ENCODE results near the gene RASSF1. TPM values are rescaled to one million over a fixed set of nuclear protein-coding genes. Genes with fewer than 3 reads are reported as not detected.

RASSF1 gene
- total RNA-seq, 1 donor from 2014 or later, result 13.8 TPM

DNA sequence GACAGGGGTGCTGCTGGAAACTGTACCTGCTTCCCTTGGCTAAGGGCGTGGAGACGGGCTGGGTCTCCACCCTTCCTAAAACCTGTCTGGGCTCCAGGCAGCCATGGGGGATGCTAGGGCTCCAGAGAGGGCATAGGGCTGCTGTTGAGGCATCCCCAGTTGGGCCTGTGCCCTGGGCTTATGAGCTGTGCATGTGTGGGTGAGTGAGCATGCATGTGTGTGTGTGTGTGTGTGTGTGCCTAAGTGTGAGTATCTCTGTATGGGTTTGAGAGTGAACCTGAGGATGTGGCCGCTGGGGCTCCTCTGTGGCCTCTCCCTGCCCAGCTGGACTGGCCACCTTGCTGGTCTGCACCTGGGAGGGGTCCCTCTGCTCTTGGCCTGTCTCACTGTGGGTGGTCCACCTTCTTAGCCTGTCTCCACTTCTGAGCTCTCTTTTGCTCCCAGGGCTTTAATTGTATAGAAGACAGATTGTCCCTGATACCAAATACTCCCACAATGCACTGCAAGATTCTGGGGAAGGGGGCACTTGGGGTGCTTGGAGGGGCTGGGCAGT lies 30.6 kb upstream of the RASSF1 start:
- Mint-ChIP-seq H3K36me3 (no peaks in the 10 kb centered on the region), H3K27ac (peak overlapping the region; percentile 56), H3K4me3 (no peak overlapping the region), H3K4me1 (ENCODE audit: unreplicated experiment) (peaks cover 12% of the 10 kb centered on the region), H3K27me3 (no peaks in the 10 kb centered on the region), H3K9me3 (no peaks in the 10 kb centered on the region)
- TF ChIP-seq, protein P1, sequence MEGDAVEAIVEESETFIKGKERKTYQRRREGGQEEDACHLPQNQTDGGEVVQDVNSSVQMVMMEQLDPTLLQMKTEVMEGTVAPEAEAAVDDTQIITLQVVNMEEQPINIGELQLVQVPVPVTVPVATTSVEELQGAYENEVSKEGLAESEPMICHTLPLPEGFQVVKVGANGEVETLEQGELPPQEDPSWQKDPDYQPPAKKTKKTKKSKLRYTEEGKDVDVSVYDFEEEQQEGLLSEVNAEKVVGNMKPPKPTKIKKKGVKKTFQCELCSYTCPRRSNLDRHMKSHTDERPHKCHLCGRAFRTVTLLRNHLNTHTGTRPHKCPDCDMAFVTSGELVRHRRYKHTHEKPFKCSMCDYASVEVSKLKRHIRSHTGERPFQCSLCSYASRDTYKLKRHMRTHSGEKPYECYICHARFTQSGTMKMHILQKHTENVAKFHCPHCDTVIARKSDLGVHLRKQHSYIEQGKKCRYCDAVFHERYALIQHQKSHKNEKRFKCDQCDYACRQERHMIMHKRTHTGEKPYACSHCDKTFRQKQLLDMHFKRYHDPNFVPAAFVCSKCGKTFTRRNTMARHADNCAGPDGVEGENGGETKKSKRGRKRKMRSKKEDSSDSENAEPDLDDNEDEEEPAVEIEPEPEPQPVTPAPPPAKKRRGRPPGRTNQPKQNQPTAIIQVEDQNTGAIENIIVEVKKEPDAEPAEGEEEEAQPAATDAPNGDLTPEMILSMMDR (conservative IDR thresholded peaks at IDR 0.05), result no peak
- DNase-seq (ENCODE audit: extremely low spot score, unreplicated experiment), result no peak

DNA sequence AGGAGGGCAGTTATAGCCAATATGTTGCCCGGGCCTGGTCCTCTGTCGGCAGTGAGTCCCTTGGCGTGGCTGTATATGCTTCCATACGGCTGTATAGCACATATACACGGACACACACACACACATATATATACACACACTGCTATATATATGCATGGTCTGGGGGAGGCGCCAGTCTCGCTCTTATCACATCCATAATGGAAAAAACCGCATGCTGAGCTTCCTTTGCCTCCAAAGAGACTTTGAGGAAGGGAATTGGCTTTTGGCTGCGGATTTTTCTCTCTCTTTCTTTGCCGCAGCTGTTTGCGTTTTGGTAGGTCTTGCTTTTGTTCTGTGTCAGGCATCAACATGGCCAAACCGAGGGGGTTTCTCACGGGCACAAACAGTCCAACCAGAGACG lies 30.0 kb upstream of the RASSF1 start:
- Mint-ChIP-seq H3K4me3 (no peak overlapping the region), H3K4me1 (ENCODE audit: unreplicated experiment) (peaks cover 12% of the 10 kb centered on the region), H3K9me3 (no peaks in the 10 kb centered on the region), H3K27ac (peak overlapping the region; percentile 53), H3K36me3 (no peaks in the 10 kb centered on the region), H3K27me3 (no peaks in the 10 kb centered on the region)
- no peak for DNase-seq (ENCODE audit: extremely low spot score, unreplicated experiment)
- TF ChIP-seq, protein P1 (conservative IDR thresholded peaks at IDR 0.05), result peak; percentile 55

DNA sequence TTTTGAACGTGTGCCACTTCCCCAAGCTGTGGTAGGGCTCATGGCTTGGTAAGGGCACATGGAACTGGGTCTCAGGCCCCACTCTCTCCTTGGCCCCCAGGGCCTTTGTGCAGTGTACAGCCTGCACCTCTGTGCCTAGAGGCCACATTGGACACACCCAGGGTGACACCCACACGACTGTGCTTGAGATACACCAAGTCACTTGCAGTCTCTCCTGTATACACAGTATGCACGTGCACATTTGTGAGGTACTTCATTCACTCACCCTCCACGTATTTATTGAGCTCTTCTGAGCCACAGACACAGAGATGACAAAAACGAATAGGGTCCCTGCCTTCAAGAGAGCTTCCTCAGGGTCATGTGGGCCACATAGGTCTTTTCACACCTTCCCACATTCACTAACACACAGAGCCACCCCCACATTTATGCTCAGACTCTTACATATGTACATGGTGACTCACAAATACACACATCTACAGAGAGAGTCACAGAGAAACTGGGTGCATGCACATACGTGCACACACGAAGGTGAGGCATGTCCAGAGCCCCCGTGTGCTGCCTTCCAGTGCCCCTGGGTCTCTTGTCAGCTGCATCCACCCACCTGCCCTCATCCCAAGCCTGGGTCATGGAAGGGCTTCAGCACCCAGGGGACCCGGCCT lies 28.5 kb upstream of the RASSF1 start:
- H3K27ac Mint-ChIP-seq, result no peak overlapping the region
- no peak for DNase-seq (ENCODE audit: extremely low spot score, unreplicated experiment)
- TF ChIP-seq, protein P1 (conservative IDR thresholded peaks at IDR 0.05), result no peak
- H3K9me3 Mint-ChIP-seq, result no peaks in the 10 kb centered on the region
- H3K27me3 Mint-ChIP-seq, result no peaks in the 10 kb centered on the region
- peaks cover 12% of the 10 kb centered on the region for H3K4me1 Mint-ChIP-seq (ENCODE audit: unreplicated experiment)
- H3K36me3 Mint-ChIP-seq, result no peaks in the 10 kb centered on the region
- H3K4me3 Mint-ChIP-seq, result no peak overlapping the region

DNA sequence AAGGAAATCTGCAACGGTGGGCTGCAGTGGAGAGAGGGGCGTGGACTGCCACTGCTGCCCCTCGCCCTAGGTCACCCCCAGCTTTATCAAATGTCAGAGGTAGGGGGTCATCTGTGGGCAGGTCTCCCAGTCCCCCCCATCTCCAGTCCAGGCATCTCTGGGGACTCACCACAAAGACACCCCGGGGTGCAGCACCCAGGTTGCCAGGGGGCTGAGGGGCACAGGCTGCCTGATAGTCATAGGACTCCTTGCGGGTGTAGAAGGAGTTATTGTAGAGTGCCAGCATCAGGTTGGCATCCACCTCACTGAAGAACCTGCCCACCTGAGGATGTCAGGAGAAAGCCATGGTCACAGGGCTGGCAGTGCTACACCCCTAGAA lies 25.2 kb upstream of the RASSF1 start:
- Mint-ChIP-seq H3K36me3 (no peaks in the 10 kb centered on the region), H3K27ac (no peak overlapping the region), H3K27me3 (no peaks in the 10 kb centered on the region), H3K4me1 (ENCODE audit: unreplicated experiment) (peaks cover 4% of the 10 kb centered on the region), H3K4me3 (peak overlapping the region; percentile 85), H3K9me3 (no peaks in the 10 kb centered on the region)
- DNase-seq (ENCODE audit: extremely low spot score, unreplicated experiment), result no peak
- TF ChIP-seq, protein P1 (conservative IDR thresholded peaks at IDR 0.05), result no peak

DNA sequence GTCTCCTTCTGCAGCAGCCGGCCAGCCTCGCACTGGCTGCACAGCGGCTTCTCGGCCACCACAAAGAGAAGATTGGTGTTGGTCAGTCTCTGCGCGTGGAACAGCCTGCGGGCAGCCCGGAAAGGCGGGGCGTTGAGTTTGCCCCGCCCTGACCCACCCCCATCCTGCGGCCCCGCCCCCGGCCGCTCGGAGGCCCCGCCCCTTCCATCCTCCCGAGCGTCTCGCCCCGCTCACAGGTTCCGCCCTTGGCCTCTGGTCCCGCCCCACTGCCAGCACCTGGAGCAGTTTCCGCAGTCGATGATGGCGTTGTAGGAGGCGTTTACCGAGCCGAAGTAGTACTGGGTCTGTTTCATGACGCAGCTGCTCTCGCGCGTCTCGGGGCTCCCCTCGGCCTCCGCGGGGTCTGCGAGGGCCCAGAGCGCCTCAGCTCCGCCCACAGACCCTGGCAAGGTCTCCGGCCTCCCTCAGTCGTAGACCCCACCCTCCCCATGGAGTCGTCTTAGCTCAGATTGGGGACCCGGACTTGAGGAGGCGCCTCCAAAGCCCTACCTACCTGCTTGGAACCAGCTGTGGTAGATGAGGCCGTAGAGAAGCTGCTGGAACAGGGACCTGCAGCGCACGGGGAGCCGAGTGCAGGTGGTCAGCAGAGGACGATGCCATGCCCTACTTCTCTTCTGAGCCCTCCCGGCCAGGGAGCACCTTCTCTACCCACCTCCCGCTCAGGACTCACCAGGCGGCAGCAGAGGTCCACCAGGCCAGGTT lies 24.6 kb upstream of the RASSF1 start:
- peak overlapping the region; percentile 50 for H3K27ac Mint-ChIP-seq
- DNase-seq (ENCODE audit: extremely low spot score, unreplicated experiment), result peak; percentile 86
- H3K9me3 Mint-ChIP-seq, result no peaks in the 10 kb centered on the region
- H3K36me3 Mint-ChIP-seq, result no peaks in the 10 kb centered on the region
- peak overlapping the region; percentile 85 for H3K4me3 Mint-ChIP-seq
- TF ChIP-seq, protein P1 (conservative IDR thresholded peaks at IDR 0.05), result no peak
- no peaks in the 10 kb centered on the region for H3K27me3 Mint-ChIP-seq
- H3K4me1 Mint-ChIP-seq (ENCODE audit: unreplicated experiment), result no peaks in the 10 kb centered on the region
